Ramos (cell line): ENCODE measurements around the gene ACSL5.
"Not testable (repeated sequence)": the region's sequence is repeated elsewhere in the genome, so short reads cannot be mapped to it uniquely, and the experiment has no call there.

Experiments used
- in situ Hi-C: fragments of 300-500 bp; cut with MboI; formaldehyde crosslinking; loops from one replicate; pipeline ENCODE4 v1.14.3; 2022; ENCODE audit warnings: low sequenced_read_pairs; ENCODE audit not compliant: unreplicated experiment

Gene ACSL5

GRCh38 chr10:112402917-112403316 is 29.0 kb downstream of the ACSL5 start:
- in situ Hi-C loops: no loop called here

GRCh38 chr10:112404617-112405016 is 30.7 kb downstream of the ACSL5 start:
- in situ Hi-C loops: no loop called here

GRCh38 chr10:112406806-112407205 is 32.9 kb downstream of the ACSL5 start:
- in situ Hi-C loops: not testable (repeated sequence)

GRCh38 chr10:112407696-112408095 is 33.8 kb downstream of the ACSL5 start:
- in situ Hi-C loops: no loop called here

GRCh38 chr10:112409299-112409698 is 35.4 kb downstream of the ACSL5 start:
- in situ Hi-C loops: no loop called here

GRCh38 chr10:112409755-112410154 is 35.8 kb downstream of the ACSL5 start:
- in situ Hi-C loops: no loop called here

GRCh38 chr10:112412696-112413095 is 38.8 kb downstream of the ACSL5 start:
- in situ Hi-C loops: no loop called here

GRCh38 chr10:112421731-112422130 is 47.8 kb downstream of the ACSL5 start:
- in situ Hi-C loops: no loop called here

- in situ Hi-C loops: no loop called here
Measured at GRCh38 chr10:112424651-112425050, 50.7 kb downstream of the ACSL5 start.

- in situ Hi-C loops: no loop called here
Measured at GRCh38 chr10:112426111-112426510, 52.2 kb downstream of the ACSL5 start.

- in situ Hi-C loops: no loop called here
Measured at GRCh38 chr10:112429147-112429546, 55.2 kb downstream of the ACSL5 start.

- in situ Hi-C loops: no loop called here
Measured at GRCh38 chr10:112429654-112430230, 55.8 kb downstream of the ACSL5 start.

- in situ Hi-C loops: no loop called here
Measured at GRCh38 chr10:112433136-112433535, 59.2 kb downstream of the ACSL5 start.

GRCh38 chr10:112434988-112435619 is 61.2 kb downstream of the ACSL5 start:
- in situ Hi-C loops: no loop called here

- in situ Hi-C loops: no loop called here
Measured at GRCh38 chr10:112438356-112438755, 64.4 kb downstream of the ACSL5 start.

GRCh38 chr10:112441520-112441919 is 67.6 kb downstream of the ACSL5 start:
- in situ Hi-C loops: no loop called here

GRCh38 chr10:112442063-112442462 is 68.1 kb downstream of the ACSL5 start:
- in situ Hi-C loops: no loop called here

GRCh38 chr10:112446055-112446854 is 72.3 kb downstream of the ACSL5 start:
- in situ Hi-C loops: no loop called here

- in situ Hi-C loops: no loop called here
Measured at GRCh38 chr10:112446855-112447619, 73.1 kb downstream of the ACSL5 start, which contains the start of the genes VTI1A and ZDHHC6. Gene VTI1A (plus strand): TSS chr10:112447215. CDS start chr10:112447374, 159 bp downstream. Gene ZDHHC6 (minus strand): TSS chr10:112446914. CDS start chr10:112445436, 1,478 bp downstream.

- in situ Hi-C loops: no loop called here
Measured at GRCh38 chr10:112447620-112447928, 73.7 kb downstream of the ACSL5 start.

GRCh38 chr10:112448888-112449287 is 75.0 kb downstream of the ACSL5 start:
- in situ Hi-C loops: no loop called here
